GM19438 (cell line): ENCODE data around the gene ASB11.
"Not testable (repeated sequence)": the region's sequence is repeated elsewhere in the genome, so short reads cannot be mapped to it uniquely, and the experiment has no call there.

Experiments used
- ATAC-seq: cut with Tn5 transposase; IDR thresholded peaks from one replicate; pipeline ENCODE4 v1.9.1; 2021; ENCODE audit warnings: low read depth; ENCODE audit not compliant: unreplicated experiment

Gene ASB11

GRCh38 chrX:15310117-15310516 lies 5.3 kb downstream of the ASB11 start:
- ATAC-seq, result no peak

GRCh38 chrX:15305899-15306298 lies 9.5 kb downstream of the ASB11 start:
- not testable (repeated sequence) for ATAC-seq

- no peak for ATAC-seq
Observed at GRCh38 chrX:15301924-15302323, 13.5 kb downstream of the ASB11 start.

GRCh38 chrX:15299941-15300851 lies 15.2 kb downstream of the ASB11 start:
- ATAC-seq, result no peak

- no peak for ATAC-seq
Observed at GRCh38 chrX:15298780-15299179, 16.7 kb downstream of the ASB11 start.

- no peak for ATAC-seq
Observed at GRCh38 chrX:15298201-15298600, 17.2 kb downstream of the ASB11 start.

GRCh38 chrX:15293451-15293850 lies 22.0 kb downstream of the ASB11 start:
- no peak for ATAC-seq

- no peak for ATAC-seq
Observed at GRCh38 chrX:15292861-15293260, 22.6 kb downstream of the ASB11 start.

GRCh38 chrX:15277604-15278003 lies 37.8 kb downstream of the ASB11 start:
- ATAC-seq, result no peak

GRCh38 chrX:15274946-15275345 lies 40.5 kb downstream of the ASB11 start:
- no peak for ATAC-seq

- ATAC-seq, result not testable (repeated sequence)
Observed at GRCh38 chrX:15273275-15273674, 42.2 kb downstream of the ASB11 start.

- ATAC-seq, result no peak
Observed at GRCh38 chrX:15271757-15272156, 43.7 kb downstream of the ASB11 start.

GRCh38 chrX:15269618-15270521 lies 45.6 kb downstream of the ASB11 start, which contains the start of gene ASB9:
TSS of gene ASB9 (minus strand) at chrX:15270083. CDS start at chrX:15269874, 209 bp downstream.
- ATAC-seq, result no peak

- ATAC-seq, result no peak
Observed at GRCh38 chrX:15269120-15269519, 46.3 kb downstream of the ASB11 start.

- no peak for ATAC-seq
Observed at GRCh38 chrX:15254852-15255251, 60.6 kb downstream of the ASB11 start.

- no peak for ATAC-seq
Observed at GRCh38 chrX:15245896-15246295, 69.5 kb downstream of the ASB11 start.

GRCh38 chrX:15244421-15244820 lies 71.0 kb downstream of the ASB11 start:
- no peak for ATAC-seq

- ATAC-seq, result no peak
Observed at GRCh38 chrX:15242899-15243555, 72.4 kb downstream of the ASB11 start.

GRCh38 chrX:15241301-15241700 lies 74.1 kb downstream of the ASB11 start:
- no peak for ATAC-seq

- no peak for ATAC-seq
Observed at GRCh38 chrX:15240414-15240813, 75.0 kb downstream of the ASB11 start.

GRCh38 chrX:15236146-15236545 lies 79.3 kb downstream of the ASB11 start:
- ATAC-seq, result no peak
